Right lobe of liver (tissue), 6 donors: Measurements from ENCODE around the gene NUPR1. TPM values are rescaled to one million over a fixed set of nuclear protein-coding genes. Genes with fewer than 3 reads are reported as not detected.

Source experiments
- ATAC-seq, 4 donors: fragments of 200-7000 bp; cut with Tn5 transposase; one replicate each; pipeline ENCODE4 v1.9.1; 2020; ENCODE audit warnings: mild to moderate bottlenecking in 4 of 4, moderate library complexity in 4 of 4
- DNase-seq, 3 donors: peaks; one replicate each; pipeline ENCODE4 v3.0.0-alpha.2; 2020
- H3K27ac ChIP-seq, 3 donors: fragments of 200-600 bp; one replicate each; pipeline ENCODE4 v1.8.0; 2022
- H3K27me3 ChIP-seq, 2 donors: fragments of 200-600 bp; one replicate each; pipeline ENCODE4 v1.8.0; 2022
- H3K36me3 ChIP-seq, 4 donors: fragments of 200-600 bp; sonication (generic) in 1 of 4; one replicate each; pipeline versions ENCODE4 v1.5.1 to v1.8.0; 2017 to 2022; ENCODE audit warnings: control low read depth in 1 of 4
- H3K4me1 ChIP-seq, 4 donors: fragments of 200-600 bp; sonication (generic) in 1 of 4; one replicate each; pipeline versions ENCODE4 v1.5.1 to v1.8.0; 2017 to 2022; ENCODE audit warnings: control low read depth in 1 of 4
- H3K4me3 ChIP-seq, 3 donors: fragments of 200-600 bp; one replicate each; pipeline ENCODE4 v1.8.0; 2022
- H3K9me3 ChIP-seq, 4 donors: fragments of 200-600 bp; sonication (generic) in 1 of 4; one replicate each; pipeline versions ENCODE4 v1.5.1 to v1.8.0; 2017 to 2022; ENCODE audit warnings: control low read depth in 1 of 4
- POLR2A ChIP-seq: fragments of 450-650 bp; IDR thresholded peaks from one replicate; pipeline ENCODE4 v1.6.1; 2017; ENCODE audit warnings: antibody characterized with exemption, mild to moderate bottlenecking
- WGBS: methylation state at CpG from one replicate; pipeline ENCODE4 v1.1.6; 2018; ENCODE audit warnings: low coverage, low lambda C conversion rate; ENCODE audit not compliant: insufficient coverage; ENCODE audit errors: missing lambda C conversion rate; 5-methylcytosine and 5-hydroxymethylcytosine counted together
- intact Hi-C, 2 donors: fragments of 100-400 bp; cut with DNase I; formaldehyde crosslinking; loops; one replicate each; pipeline versions ENCODE4 v1.11.2 to v1.14.1; 2022
- total RNA-seq, 6 experiments: library from RNA; depleted of rRNA in 2 of 6; stranded (reverse); fragments of >200 nt in 2 of 6; fragmentation: NEBNext Ultra II Directional in 3 of 6; extraction: Animal tissue kit (Norgen Biotek cat#: 25700) in 3 of 6; gene quantifications; one replicate each; pipeline versions ENCODE4 v1.1.0 to v1.2.4, GENCODE V29; 2016 to 2023
- TF ChIP-seq, protein P1 (sequence below), 4 donors: fragments of 200-600 bp in 3 of 4; fragments of 450-650 bp in 1 of 4; IDR thresholded peaks; one replicate each; pipeline versions ENCODE4 v1.5.1 to v1.8.0; 2016 to 2022; ENCODE audit warnings: antibody characterized with exemption in 4 of 4, mild to moderate bottlenecking in 2 of 4
- donor health status: DM: no; HTN: yes; CAD: no.
- donor health status: DM: no; HTN: no; CAD: no.
- donor health status: DM: no; HTN: no; CAD: no.
- donor health status: DM: no; HTN: yes; CAD: no.
- donor health status: DM: no; HTN: yes; CAD: no.

Gene NUPR1
- total RNA-seq, 6 experiments from 2014 or later, result 33.4 to 188 (median 80.7) TPM

- DNase-seq (no peak), ATAC-seq (no peak)
- Histone ChIP-seq H3K4me1 (peaks cover 0 to 12% (median 6%) of the 10 kb centered on the region in 4 donors), H3K27ac (no peak overlapping the region), H3K9me3 (no peaks in the 10 kb centered on the region), H3K27me3 (no peaks in the 10 kb centered on the region), H3K4me3 (no peak overlapping the region), H3K36me3 (peaks cover 0 to 10% (median 0%) of the 10 kb centered on the region in 4 donors)
- no peak for TF ChIP-seq POLR2A
- TF ChIP-seq, protein P1, sequence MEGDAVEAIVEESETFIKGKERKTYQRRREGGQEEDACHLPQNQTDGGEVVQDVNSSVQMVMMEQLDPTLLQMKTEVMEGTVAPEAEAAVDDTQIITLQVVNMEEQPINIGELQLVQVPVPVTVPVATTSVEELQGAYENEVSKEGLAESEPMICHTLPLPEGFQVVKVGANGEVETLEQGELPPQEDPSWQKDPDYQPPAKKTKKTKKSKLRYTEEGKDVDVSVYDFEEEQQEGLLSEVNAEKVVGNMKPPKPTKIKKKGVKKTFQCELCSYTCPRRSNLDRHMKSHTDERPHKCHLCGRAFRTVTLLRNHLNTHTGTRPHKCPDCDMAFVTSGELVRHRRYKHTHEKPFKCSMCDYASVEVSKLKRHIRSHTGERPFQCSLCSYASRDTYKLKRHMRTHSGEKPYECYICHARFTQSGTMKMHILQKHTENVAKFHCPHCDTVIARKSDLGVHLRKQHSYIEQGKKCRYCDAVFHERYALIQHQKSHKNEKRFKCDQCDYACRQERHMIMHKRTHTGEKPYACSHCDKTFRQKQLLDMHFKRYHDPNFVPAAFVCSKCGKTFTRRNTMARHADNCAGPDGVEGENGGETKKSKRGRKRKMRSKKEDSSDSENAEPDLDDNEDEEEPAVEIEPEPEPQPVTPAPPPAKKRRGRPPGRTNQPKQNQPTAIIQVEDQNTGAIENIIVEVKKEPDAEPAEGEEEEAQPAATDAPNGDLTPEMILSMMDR (IDR thresholded peaks at IDR 0.05), result no peak
- intact Hi-C loops, result loop anchor here in 1 of 2 donors (10.0 kb wide), 1 partner anchor 62 kb away; the partner anchor contains the start of genes APOBR and CLN3
- WGBS, result 90% methylated on average over 2 of the region's 2 CpGs
Observed at GRCh38 chr16:28556914-28557320, 18.1 kb upstream of the NUPR1 start.

DNA sequence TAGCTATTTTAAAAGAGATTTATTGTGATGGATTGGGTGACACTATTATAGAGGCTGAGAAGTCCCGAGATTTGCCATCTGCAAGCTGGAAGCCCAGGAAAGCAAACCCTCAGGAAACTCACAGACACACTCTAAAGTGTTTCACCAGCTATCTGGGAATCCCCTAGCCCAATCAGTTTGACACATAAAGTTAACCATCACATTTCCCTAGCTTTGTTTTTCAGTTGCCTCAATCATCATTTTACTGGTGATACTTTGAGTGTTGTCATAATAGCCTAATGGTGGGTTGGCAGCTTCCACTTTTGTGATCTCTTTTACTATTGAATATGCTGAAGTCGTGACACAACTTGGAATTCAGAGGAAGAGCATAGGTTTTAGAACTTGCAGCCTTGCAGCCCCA is 16.8 kb upstream of the NUPR1 start:
- Histone ChIP-seq H3K27me3 (no peaks in the 10 kb centered on the region), H3K4me1 (peaks cover 0 to 12% (median 4%) of the 10 kb centered on the region in 4 donors), H3K9me3 (no peaks in the 10 kb centered on the region), H3K27ac (no peak overlapping the region), H3K4me3 (no peak overlapping the region), H3K36me3 (peaks cover 0 to 10% (median 0%) of the 10 kb centered on the region in 4 donors)
- DNase-seq (no peak), ATAC-seq (no peak)
- TF ChIP-seq POLR2A, result no peak
- TF ChIP-seq, protein P1 (IDR thresholded peaks at IDR 0.05), result no peak
- WGBS, result 76% methylated on average over 2 of the region's 2 CpGs
- intact Hi-C loops, result loop anchor here in 1 of 2 donors (10.0 kb wide), 1 partner anchor 61 kb away; the partner anchor contains the start of genes APOBR and CLN3

- no peak for ATAC-seq
- H3K9me3 ChIP-seq, result no peaks in the 10 kb centered on the region
- H3K36me3 ChIP-seq, result peaks cover 0 to 10% (median 0%) of the 10 kb centered on the region in 4 donors
- WGBS, result 81% methylated on average over 13 of the region's 15 CpGs
- no peak for DNase-seq
- intact Hi-C loops, result loop anchor here in 1 of 2 donors (10.0 kb wide), 1 partner anchor 60 kb away; the partner anchor contains the start of genes APOBR and CLN3
- no peak overlapping the region for H3K27ac ChIP-seq
- TF ChIP-seq, protein P1 (IDR thresholded peaks at IDR 0.05), result no peak
- no peak for TF ChIP-seq POLR2A
- H3K27me3 ChIP-seq, result no peaks in the 10 kb centered on the region
- H3K4me1 ChIP-seq, result peaks cover 0 to 12% (median 4%) of the 10 kb centered on the region in 4 donors
- H3K4me3 ChIP-seq, result peak overlapping the region; percentile 51 to 85 (median 81)
Observed at GRCh38 chr16:28554634-28555423, 16.1 kb upstream of the NUPR1 start.

DNA sequence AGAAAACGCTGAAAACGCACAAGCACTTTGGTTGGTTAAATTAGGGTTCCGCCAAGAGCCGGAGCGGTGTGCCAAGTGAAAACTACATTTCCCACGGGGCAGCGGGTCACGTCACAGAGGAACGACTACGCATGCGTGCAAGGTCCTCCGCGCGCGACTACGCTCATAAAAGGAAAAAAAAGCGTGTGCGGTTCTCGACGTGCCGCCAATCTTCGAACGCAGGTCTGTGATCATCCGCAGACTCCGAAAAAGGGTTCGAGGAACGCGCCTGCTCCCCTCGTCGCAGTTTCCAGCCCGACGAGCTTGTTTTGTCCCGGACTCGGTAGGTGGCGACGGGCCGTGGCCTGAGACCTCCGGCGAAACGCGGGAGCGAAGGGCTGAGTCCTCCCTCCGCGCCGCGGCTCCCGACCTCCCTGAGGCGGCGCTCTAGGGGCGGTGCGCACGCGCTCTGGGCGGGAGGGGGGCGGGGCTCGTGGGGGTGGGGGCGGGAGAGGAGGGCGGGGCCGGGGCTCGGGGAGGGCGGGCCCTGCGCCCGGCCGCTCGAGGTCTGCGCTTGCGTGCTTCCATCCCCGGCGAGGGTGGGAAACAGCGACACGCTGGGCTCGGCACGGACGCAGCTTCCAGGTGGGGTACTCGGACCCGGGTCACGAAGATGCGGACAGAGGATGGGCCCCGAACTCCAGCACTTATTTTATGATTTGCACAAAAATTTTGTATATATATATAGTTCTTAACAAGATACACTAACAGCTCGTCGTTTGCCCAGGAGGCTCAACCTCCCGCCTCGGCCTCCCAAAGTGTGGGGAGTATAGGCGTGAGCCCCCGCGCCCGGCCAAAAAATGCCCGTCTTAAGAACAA is 15.2 kb upstream of the NUPR1 start, which contains the start of gene SGF29:
TSS of gene SGF29 (plus strand) at position 145 of the 858 bp plus-strand sequence. CDS start 27,150 bp downstream, outside the sequence.
- TF ChIP-seq, protein P1 (IDR thresholded peaks at IDR 0.05), result peak; percentile 5 to 54 (median 36)
- peak; percentile 94 for TF ChIP-seq POLR2A
- intact Hi-C loops, result loop anchor here in 1 of 2 donors (10.0 kb wide), 1 partner anchor 59 kb away; the partner anchor contains the start of genes APOBR and CLN3
- Histone ChIP-seq H3K27ac (peak within 1 kb of the TSS; percentile 89 to 98 (median 96)), H3K4me1 (peaks cover 0 to 12% (median 6%) of the 10 kb centered on the region in 4 donors), H3K9me3 (no peaks in the 10 kb centered on the region), H3K4me3 (peak within 1 kb of the TSS; percentile 51 to 85 (median 81)), H3K36me3 (peaks cover 0 to 10% (median 0%) of the 10 kb centered on the region in 4 donors), H3K27me3 (no peaks in the 10 kb centered on the region)
- WGBS, result 1% methylated on average over 35 of the region's 88 CpGs
- peak; percentile 92 to 96 (median 94) for ATAC-seq
- peak; percentile 91 to 94 (median 93) for DNase-seq
